Amniotic stem cell (primary cell): Measurements from ENCODE around the gene MEAK7.

Experiments used
- DNase-seq: peaks from one replicate; lab custom pipeline; 2025; lab: John Stamatoyannopoulos, UW

The MEAK7 gene

GRCh38 chr16:84465154-84465553 is 39.3 kb downstream of the MEAK7 start:
- DNase-seq = no peak

- DNase-seq = no peak
These were observed 40.3 kb downstream of the MEAK7 start for GRCh38 chr16:84464116-84464515.

- no peak for DNase-seq
These were observed 41.2 kb downstream of the MEAK7 start for GRCh38 chr16:84463221-84463620.

- DNase-seq = no peak
These were observed 41.9 kb downstream of the MEAK7 start for GRCh38 chr16:84462296-84463210.

GRCh38 chr16:84461413-84462295 is 42.8 kb downstream of the MEAK7 start:
- DNase-seq = no peak

- DNase-seq = no peak
These were observed 43.4 kb downstream of the MEAK7 start for GRCh38 chr16:84461029-84461412.

GRCh38 chr16:84460406-84461028 is 43.9 kb downstream of the MEAK7 start:
- no peak for DNase-seq

- DNase-seq = no peak
These were observed 44.5 kb downstream of the MEAK7 start for GRCh38 chr16:84459941-84460405.

- DNase-seq = no peak
These were observed 44.9 kb downstream of the MEAK7 start for GRCh38 chr16:84459533-84459894.

- DNase-seq = no peak
These were observed 45.6 kb downstream of the MEAK7 start for GRCh38 chr16:84458606-84459532.

GRCh38 chr16:84455031-84455430 is 49.4 kb downstream of the MEAK7 start:
- DNase-seq = no peak
